Stimulated activated CD8-positive, alpha-beta memory T cell treated with anti-CD3 and anti-CD28 coated beads, Interleukin-7, amount 100 ng/mL, for 24 hours (primary cell): ENCODE results near the gene ZNRF3.

Source experiments
- DNase-seq: peaks from one replicate; pipeline ENCODE4 v3.0.0-alpha.2; 2020; ENCODE audit warnings: low read depth

ZNRF3 gene

GRCh38 chr22:28953403-28953802 is 70.0 kb downstream of the ZNRF3 start:
- DNase-seq, result no peak

GRCh38 chr22:28953976-28954880 is 70.9 kb downstream of the ZNRF3 start:
- no peak for DNase-seq

GRCh38 chr22:28955817-28956216 is 72.4 kb downstream of the ZNRF3 start:
- DNase-seq, result peak; percentile 60

- no peak for DNase-seq
These were observed 73.1 kb downstream of the ZNRF3 start for GRCh38 chr22:28956506-28956905.

- no peak for DNase-seq
These were observed 75.2 kb downstream of the ZNRF3 start for GRCh38 chr22:28958611-28959010.

- no peak for DNase-seq
These were observed 78.7 kb downstream of the ZNRF3 start for GRCh38 chr22:28962042-28962554.

GRCh38 chr22:28963362-28963761 is 80.0 kb downstream of the ZNRF3 start:
- no peak for DNase-seq

- no peak for DNase-seq
These were observed 83.8 kb downstream of the ZNRF3 start for GRCh38 chr22:28967163-28967665.

GRCh38 chr22:28967969-28968368 is 84.6 kb downstream of the ZNRF3 start:
- no peak for DNase-seq

GRCh38 chr22:28969401-28970168 is 86.2 kb downstream of the ZNRF3 start:
- no peak for DNase-seq

- no peak for DNase-seq
These were observed 90.0 kb downstream of the ZNRF3 start for GRCh38 chr22:28973352-28973751.

- no peak for DNase-seq
These were observed 93.7 kb downstream of the ZNRF3 start for GRCh38 chr22:28977060-28977459.

GRCh38 chr22:28977481-28977971 is 94.2 kb downstream of the ZNRF3 start:
- DNase-seq, result no peak

GRCh38 chr22:28978158-28978557 is 94.8 kb downstream of the ZNRF3 start:
- no peak for DNase-seq

GRCh38 chr22:28978863-28979796 is 95.8 kb downstream of the ZNRF3 start:
- DNase-seq, result no peak

GRCh38 chr22:28980326-28980725 is 97.0 kb downstream of the ZNRF3 start:
- DNase-seq, result no peak

GRCh38 chr22:28981818-28982499 is 98.6 kb downstream of the ZNRF3 start:
- no peak for DNase-seq

- no peak for DNase-seq
These were observed 99.8 kb downstream of the ZNRF3 start for GRCh38 chr22:28983190-28983589.

GRCh38 chr22:28983788-28984441 is 100.5 kb downstream of the ZNRF3 start:
- DNase-seq, result no peak

GRCh38 chr22:28984482-28985158 is 101.2 kb downstream of the ZNRF3 start:
- DNase-seq, result no peak
